ENCODE results near the gene UBD.

DNA sequence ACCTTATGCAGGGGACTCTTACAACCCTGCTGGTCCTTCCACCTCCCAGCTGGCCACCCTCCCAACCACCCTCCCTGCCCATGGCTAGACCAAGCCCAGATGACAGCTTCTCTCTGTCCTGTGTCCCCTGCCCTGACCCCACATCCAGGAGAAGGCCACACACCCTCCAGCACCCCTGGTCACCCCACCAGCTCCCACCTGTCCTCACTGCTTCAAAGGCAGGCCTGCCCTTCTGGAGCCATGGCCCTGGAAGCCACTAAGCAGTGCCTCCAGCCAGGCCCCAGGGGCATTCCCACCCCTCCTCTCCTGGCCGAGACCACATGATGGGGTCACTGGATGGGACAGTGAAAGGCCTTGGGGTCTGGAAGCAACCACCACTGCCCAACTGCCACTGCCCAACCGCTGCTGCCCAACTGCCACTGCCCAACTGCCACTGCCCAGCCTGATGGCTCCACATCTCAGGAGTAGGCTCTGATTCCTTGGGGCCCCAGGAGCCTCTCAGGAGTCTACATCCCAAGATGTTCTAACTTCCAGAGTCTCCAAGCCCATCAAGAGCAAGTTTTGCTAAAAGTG, 30.5 kb downstream of the UBD start:
- TF ChIP-seq CTCF (IDR thresholded peaks at IDR 0.05; ENCODE audit: low read depth, low read length) (no peak), EZH2phosphoT487 (IDR thresholded peaks at IDR 0.05; ENCODE audit: low read depth) (no peak)
